HepG2 (cell line): ENCODE data around the gene PDCD2L. TPM values are rescaled to one million over a fixed set of nuclear protein-coding genes. Genes with fewer than 3 reads are reported as not detected.

Experiments
- DPF2 ChIP-seq: sonication (generic); formaldehyde crosslinking; IDR thresholded peaks from 2 replicates; pipeline ENCODE4 v1.4.0; 2020; ENCODE audit warnings: mild to moderate bottlenecking, low read depth, missing genetic modification reagents, borderline replicate concordance
- FOXP1 ChIP-seq, 2 experiments: fragments of 450-650 bp in 1 of 2; IDR thresholded peaks; 2 replicates each; pipeline ENCODE4 v1.6.1; 2017 to 2018; ENCODE audit warnings: antibody characterized with exemption in 1 of 2
- GTF2F1 ChIP-seq: fragments of 150-350 bp; IDR thresholded peaks from 2 replicates; pipeline ENCODE4 v1.6.1; 2014; ENCODE audit warnings: low read length
- MAZ ChIP-seq, 2 experiments: sonication (generic) in 1 of 2; formaldehyde crosslinking in 1 of 2; IDR thresholded peaks; 2 replicates each; pipeline versions ENCODE4 v1.5.0 to v1.6.1; 2012 to 2020; ENCODE audit warnings: low read depth in 2 of 2, mild to moderate bottlenecking in 2 of 2, borderline replicate concordance in 1 of 2, improper control_type of control experiment in 1 of 2, low read length in 1 of 2, missing genetic modification reagents in 1 of 2, moderate library complexity in 1 of 2
- POLR2A ChIP-seq, 2 experiments: IDR thresholded peaks; 2 replicates each; pipeline ENCODE4 v1.6.1; 2011; ENCODE audit warnings: low read depth in 2 of 2, low read length in 2 of 2, mild to moderate bottlenecking in 1 of 2, moderate library complexity in 1 of 2; ENCODE audit not compliant: insufficient read depth in 1 of 2
- SALL2 ChIP-seq: sonication (generic); formaldehyde crosslinking; IDR thresholded peaks from 2 replicates; pipeline ENCODE4 v1.8.1; 2023; ENCODE audit warnings: mild to moderate bottlenecking, missing genetic modification reagents, inconsistent platforms
- TMF1 ChIP-seq: sonication (generic); formaldehyde crosslinking; IDR thresholded peaks from 2 replicates; pipeline ENCODE4 v1.8.1; 2022; ENCODE audit warnings: low read depth, missing genetic modification reagents
- ZNF496 ChIP-seq: sonication (generic); formaldehyde crosslinking; IDR thresholded peaks from 2 replicates; pipeline ENCODE4 v1.8.1; 2023; ENCODE audit warnings: mild to moderate bottlenecking, moderate library complexity, missing genetic modification reagents; ENCODE audit not compliant: insufficient replicate concordance
- ZNF776 ChIP-seq: sonication (generic); formaldehyde crosslinking; IDR thresholded peaks from 2 replicates; pipeline ENCODE4 v1.4.0; 2020; ENCODE audit warnings: mild to moderate bottlenecking, missing genetic modification reagents
- ZNF816 ChIP-seq: sonication (generic); formaldehyde crosslinking; IDR thresholded peaks from 2 replicates; pipeline ENCODE4 v1.8.0; 2022; ENCODE audit warnings: missing genetic modification reagents, mild to moderate bottlenecking, borderline replicate concordance
- ZNF878 ChIP-seq: sonication (generic); formaldehyde crosslinking; IDR thresholded peaks from 2 replicates; pipeline ENCODE4 v1.8.1; 2023; ENCODE audit warnings: mild to moderate bottlenecking, missing genetic modification reagents, moderate library complexity
- polyA plus RNA-seq, 8 experiments: library from polyadenylated mRNA; depleted of rRNA in 3 of 8; stranded (reverse) in 7 of 8; unstranded in 1 of 8; fragments of >200 nt; fragmentation: Illumina TruSeq in 4 of 8; extraction: Trizol in 4 of 8; gene quantifications; 2 replicates each; pipeline versions ENCODE4 v1.2.1 to v1.2.3, GENCODE V29; 2011 to 2016; ENCODE audit warnings: low read depth in 4 of 8, missing spikeins in 1 of 8, mixed read lengths in 1 of 8; ENCODE audit not compliant: insufficient read depth in 1 of 8
- total RNA-seq, 5 experiments: library from RNA; depleted of rRNA; stranded (reverse); fragments of >200 nt; fragmentation: Illumina TruSeq; extraction: Trizol; gene quantifications; 2 replicates each; pipeline ENCODE4 v1.2.3, GENCODE V29; 2016; ENCODE audit warnings: low read depth in 1 of 5
- TF ChIP-seq, protein P1 (sequence below): sonication (generic); formaldehyde crosslinking; conservative IDR thresholded peaks from 2 replicates; pipeline ENCODE4 v1.4.0; 2020; ENCODE audit warnings: missing genetic modification reagents
- TF ChIP-seq, protein P2 (sequence below): sonication (generic); formaldehyde crosslinking; IDR thresholded peaks from 2 replicates; pipeline ENCODE4 v1.4.0; 2020; ENCODE audit warnings: missing genetic modification reagents; ENCODE audit errors: not compliant biosample characterization
- TF ChIP-seq, protein P3 (sequence below): sonication (generic); formaldehyde crosslinking; IDR thresholded peaks from 2 replicates; pipeline ENCODE4 v1.5.1; 2020; ENCODE audit warnings: mild to moderate bottlenecking, missing genetic modification reagents, borderline replicate concordance

Gene PDCD2L
- total and polyA plus RNA-seq, 2 of the 13 experiments (the other 11 are each of a cell fraction or from before 2014, with no cell fraction given), result 29.3 to 35.2 TPM

- TF ChIP-seq ZNF776 (CRISPR knock-in tag) (peak; percentile 92; the same call in 1 of the 2 replicates), MAZ (IDR thresholded peaks at IDR 0.05; ENCODE audit: borderline replicate concordance, low read depth, low read length) (no peak), MAZ (CRISPR knock-in tag; IDR thresholded peaks at IDR 0.05; ENCODE audit: low read depth) (peak; percentile 83), ZNF496 (CRISPR knock-in tag) (no peak), SALL2 (CRISPR knock-in tag) (no peak; the same call in none of the 2 replicates), DPF2 (CRISPR knock-in tag) (no peak), FOXP1 (IDR thresholded peaks at IDR 0.05) (no peak), FOXP1 (CRISPR knock-in tag; IDR thresholded peaks at IDR 0.05) (0 out of 2 replicates have a peak, but pooled peaks have one; percentile 4), ZNF878 (CRISPR knock-in tag) (no peak), TMF1 (CRISPR knock-in tag) (no peak), ZNF816 (CRISPR knock-in tag) (peak; percentile 66; the same call in 1 of the 2 replicates), GTF2F1 (no peak), POLR2A (IDR thresholded peaks at IDR 0.05; ENCODE audit: insufficient read depth in 1 of 2, low read depth in 2 of 2, low read length in 2 of 2) (peak; percentile 49 to 96; a peak in 3 of 4 replicates)
- TF ChIP-seq, protein P1, sequence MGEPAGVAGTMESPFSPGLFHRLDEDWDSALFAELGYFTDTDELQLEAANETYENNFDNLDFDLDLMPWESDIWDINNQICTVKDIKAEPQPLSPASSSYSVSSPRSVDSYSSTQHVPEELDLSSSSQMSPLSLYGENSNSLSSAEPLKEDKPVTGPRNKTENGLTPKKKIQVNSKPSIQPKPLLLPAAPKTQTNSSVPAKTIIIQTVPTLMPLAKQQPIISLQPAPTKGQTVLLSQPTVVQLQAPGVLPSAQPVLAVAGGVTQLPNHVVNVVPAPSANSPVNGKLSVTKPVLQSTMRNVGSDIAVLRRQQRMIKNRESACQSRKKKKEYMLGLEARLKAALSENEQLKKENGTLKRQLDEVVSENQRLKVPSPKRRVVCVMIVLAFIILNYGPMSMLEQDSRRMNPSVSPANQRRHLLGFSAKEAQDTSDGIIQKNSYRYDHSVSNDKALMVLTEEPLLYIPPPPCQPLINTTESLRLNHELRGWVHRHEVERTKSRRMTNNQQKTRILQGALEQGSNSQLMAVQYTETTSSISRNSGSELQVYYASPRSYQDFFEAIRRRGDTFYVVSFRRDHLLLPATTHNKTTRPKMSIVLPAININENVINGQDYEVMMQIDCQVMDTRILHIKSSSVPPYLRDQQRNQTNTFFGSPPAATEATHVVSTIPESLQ (CRISPR knock-in tag), result peak; percentile 47; the same call in 1 of the 2 replicates
- TF ChIP-seq, protein P2, sequence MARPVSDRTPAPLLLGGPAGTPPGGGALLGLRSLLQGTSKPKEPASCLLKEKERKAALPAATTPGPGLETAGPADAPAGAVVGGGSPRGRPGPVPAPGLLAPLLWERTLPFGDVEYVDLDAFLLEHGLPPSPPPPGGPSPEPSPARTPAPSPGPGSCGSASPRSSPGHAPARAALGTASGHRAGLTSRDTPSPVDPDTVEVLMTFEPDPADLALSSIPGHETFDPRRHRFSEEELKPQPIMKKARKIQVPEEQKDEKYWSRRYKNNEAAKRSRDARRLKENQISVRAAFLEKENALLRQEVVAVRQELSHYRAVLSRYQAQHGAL (CRISPR knock-in tag), result peak; percentile 18
- TF ChIP-seq, protein P3, sequence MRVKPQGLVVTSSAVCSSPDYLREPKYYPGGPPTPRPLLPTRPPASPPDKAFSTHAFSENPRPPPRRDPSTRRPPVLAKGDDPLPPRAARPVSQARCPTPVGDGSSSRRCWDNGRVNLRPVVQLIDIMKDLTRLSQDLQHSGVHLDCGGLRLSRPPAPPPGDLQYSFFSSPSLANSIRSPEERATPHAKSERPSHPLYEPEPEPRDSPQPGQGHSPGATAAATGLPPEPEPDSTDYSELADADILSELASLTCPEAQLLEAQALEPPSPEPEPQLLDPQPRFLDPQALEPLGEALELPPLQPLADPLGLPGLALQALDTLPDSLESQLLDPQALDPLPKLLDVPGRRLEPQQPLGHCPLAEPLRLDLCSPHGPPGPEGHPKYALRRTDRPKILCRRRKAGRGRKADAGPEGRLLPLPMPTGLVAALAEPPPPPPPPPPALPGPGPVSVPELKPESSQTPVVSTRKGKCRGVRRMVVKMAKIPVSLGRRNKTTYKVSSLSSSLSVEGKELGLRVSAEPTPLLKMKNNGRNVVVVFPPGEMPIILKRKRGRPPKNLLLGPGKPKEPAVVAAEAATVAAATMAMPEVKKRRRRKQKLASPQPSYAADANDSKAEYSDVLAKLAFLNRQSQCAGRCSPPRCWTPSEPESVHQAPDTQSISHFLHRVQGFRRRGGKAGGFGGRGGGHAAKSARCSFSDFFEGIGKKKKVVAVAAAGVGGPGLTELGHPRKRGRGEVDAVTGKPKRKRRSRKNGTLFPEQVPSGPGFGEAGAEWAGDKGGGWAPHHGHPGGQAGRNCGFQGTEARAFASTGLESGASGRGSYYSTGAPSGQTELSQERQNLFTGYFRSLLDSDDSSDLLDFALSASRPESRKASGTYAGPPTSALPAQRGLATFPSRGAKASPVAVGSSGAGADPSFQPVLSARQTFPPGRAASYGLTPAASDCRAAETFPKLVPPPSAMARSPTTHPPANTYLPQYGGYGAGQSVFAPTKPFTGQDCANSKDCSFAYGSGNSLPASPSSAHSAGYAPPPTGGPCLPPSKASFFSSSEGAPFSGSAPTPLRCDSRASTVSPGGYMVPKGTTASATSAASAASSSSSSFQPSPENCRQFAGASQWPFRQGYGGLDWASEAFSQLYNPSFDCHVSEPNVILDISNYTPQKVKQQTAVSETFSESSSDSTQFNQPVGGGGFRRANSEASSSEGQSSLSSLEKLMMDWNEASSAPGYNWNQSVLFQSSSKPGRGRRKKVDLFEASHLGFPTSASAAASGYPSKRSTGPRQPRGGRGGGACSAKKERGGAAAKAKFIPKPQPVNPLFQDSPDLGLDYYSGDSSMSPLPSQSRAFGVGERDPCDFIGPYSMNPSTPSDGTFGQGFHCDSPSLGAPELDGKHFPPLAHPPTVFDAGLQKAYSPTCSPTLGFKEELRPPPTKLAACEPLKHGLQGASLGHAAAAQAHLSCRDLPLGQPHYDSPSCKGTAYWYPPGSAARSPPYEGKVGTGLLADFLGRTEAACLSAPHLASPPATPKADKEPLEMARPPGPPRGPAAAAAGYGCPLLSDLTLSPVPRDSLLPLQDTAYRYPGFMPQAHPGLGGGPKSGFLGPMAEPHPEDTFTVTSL (CRISPR knock-in tag), result no peak; the same call in 1 of the 2 replicates
Observed at GRCh38 chr19:34359140-34359953, 44.9 kb upstream of the PDCD2L start (continued).
